Activated B cell treated with CpG ODN at 0.5 μM for 24 hours (primary cell): ENCODE data around the gene FASTK. TPM values are rescaled to one million over a fixed set of nuclear protein-coding genes. Genes with fewer than 3 reads are reported as not detected.

Experiments used
- ATAC-seq: fragments of 200-7000 bp; cut with Tn5 transposase; one replicate; pipeline ENCODE4 v1.10.0; 2021; ENCODE audit warnings: low read depth, mild to moderate bottlenecking, moderate library complexity
- CTCF ChIA-PET: fragments of 350-600 bp; sonication (Branson Sonifier 250); formaldehyde crosslinking; loops from one replicate; lab custom pipeline; 2021; ENCODE audit warnings: antibody characterized with exemption; lab: Charles Lee
- POLR2A ChIA-PET: fragments of 350-600 bp; sonication (Branson Sonifier 250); formaldehyde crosslinking; loops from one replicate; lab custom pipeline; 2021; ENCODE audit warnings: antibody characterized with exemption; lab: Charles Lee
- DNase-seq: peaks from one replicate; pipeline ENCODE4 v3.0.0; 2022
- H3K27ac Mint-ChIP-seq: one replicate; pipeline ENCODE4 v1.8.0; 2020; ENCODE audit warnings: mixed read lengths
- H3K27me3 Mint-ChIP-seq: one replicate; pipeline ENCODE4 v1.8.0; 2021; ENCODE audit warnings: mixed read lengths
- H3K36me3 Mint-ChIP-seq: one replicate; pipeline ENCODE4 v1.8.0; 2021; ENCODE audit warnings: low read depth, mixed read lengths
- H3K4me1 Mint-ChIP-seq: one replicate; pipeline ENCODE4 v1.8.0; 2021; ENCODE audit warnings: mixed read lengths
- H3K4me3 Mint-ChIP-seq: one replicate; pipeline ENCODE4 v1.8.0; 2020; ENCODE audit warnings: mild to moderate bottlenecking, mixed read lengths
- H3K9me3 Mint-ChIP-seq: one replicate; pipeline ENCODE4 v1.8.0; 2020; ENCODE audit warnings: mixed read lengths
- intact Hi-C: fragments of 100-400 bp; cut with micrococcal nuclease; formaldehyde crosslinking; loops from one replicate; pipeline ENCODE4 v1.15.1; 2024
- total RNA-seq: library from RNA; stranded (reverse); gene quantifications from 2 replicates; pipeline ENCODE4 v1.2.3, GENCODE V29; 2022
- TF ChIP-seq, protein P1 (sequence below): fragments of 200-600 bp; IDR thresholded peaks from one replicate; pipeline ENCODE4 v1.8.0; 2022; ENCODE audit warnings: antibody characterized with exemption, mild to moderate bottlenecking

Gene FASTK, protein sequence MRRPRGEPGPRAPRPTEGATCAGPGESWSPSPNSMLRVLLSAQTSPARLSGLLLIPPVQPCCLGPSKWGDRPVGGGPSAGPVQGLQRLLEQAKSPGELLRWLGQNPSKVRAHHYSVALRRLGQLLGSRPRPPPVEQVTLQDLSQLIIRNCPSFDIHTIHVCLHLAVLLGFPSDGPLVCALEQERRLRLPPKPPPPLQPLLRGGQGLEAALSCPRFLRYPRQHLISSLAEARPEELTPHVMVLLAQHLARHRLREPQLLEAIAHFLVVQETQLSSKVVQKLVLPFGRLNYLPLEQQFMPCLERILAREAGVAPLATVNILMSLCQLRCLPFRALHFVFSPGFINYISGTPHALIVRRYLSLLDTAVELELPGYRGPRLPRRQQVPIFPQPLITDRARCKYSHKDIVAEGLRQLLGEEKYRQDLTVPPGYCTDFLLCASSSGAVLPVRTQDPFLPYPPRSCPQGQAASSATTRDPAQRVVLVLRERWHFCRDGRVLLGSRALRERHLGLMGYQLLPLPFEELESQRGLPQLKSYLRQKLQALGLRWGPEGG
- total RNA-seq = 97.6 and 103 TPM in 2 replicates

DNA sequence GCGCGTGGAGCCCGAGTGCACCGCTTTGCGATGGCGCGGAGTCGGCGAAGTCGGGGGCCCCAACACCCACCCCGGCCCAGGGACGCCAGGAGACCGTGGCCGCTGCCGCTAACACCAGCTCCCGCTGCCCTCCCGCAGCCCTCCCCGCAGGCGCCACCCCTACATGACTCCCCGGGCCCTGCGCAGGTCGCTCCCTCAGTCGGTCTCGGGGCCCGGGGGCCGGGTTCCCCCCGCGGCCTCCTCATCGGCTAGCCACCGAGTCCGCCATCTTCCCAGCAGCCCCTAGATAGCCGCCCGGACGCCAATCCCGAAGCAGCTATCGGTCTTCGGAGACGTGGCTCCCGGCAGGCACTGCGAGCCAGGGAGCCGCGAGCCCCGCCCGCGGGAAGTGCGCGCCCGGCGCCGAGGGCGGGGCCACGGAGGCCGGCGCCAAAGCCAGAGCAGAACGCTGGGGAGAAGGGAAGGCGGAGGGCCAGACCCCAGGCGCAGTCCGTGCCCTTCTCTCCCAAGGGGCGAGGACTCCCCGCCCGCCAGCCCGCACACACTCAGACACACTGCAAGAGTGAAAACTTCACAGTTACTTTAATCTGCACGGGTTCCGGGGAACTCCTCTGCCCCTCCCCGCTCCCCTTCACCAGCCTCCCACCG lies at the start of gene FASTK:
Gene FASTK (minus strand): TSS at position 288 of the 648 bp plus-strand sequence. CDS start 43 bp downstream, at position 245.
- CTCF ChIA-PET = interaction anchor here (0.7 kb wide), 1 partner anchor 163 kb away, joined by 3 read pairs; no protein-coding TSS in a partner anchor
- Mint-ChIP-seq H3K4me3 (peak within 1 kb of the TSS; percentile 91), H3K27ac (peak within 1 kb of the TSS; percentile 70), H3K4me1 (peaks cover 49% of the 10 kb centered on the region), H3K36me3 (peaks cover 13% of the 10 kb centered on the region), H3K27me3 (peaks cover 8% of the 10 kb centered on the region), H3K9me3 (no peaks in the 10 kb centered on the region)
- POLR2A ChIA-PET = interaction anchor here (1.0 to 1.2 kb wide), 5 partner anchors 17 to 147 kb away, joined by 3 to 14 read pairs (median 4); partner anchors contain the start of genes ABCB8, ABCF2 and SLC4A2
- TF ChIP-seq, protein P1, sequence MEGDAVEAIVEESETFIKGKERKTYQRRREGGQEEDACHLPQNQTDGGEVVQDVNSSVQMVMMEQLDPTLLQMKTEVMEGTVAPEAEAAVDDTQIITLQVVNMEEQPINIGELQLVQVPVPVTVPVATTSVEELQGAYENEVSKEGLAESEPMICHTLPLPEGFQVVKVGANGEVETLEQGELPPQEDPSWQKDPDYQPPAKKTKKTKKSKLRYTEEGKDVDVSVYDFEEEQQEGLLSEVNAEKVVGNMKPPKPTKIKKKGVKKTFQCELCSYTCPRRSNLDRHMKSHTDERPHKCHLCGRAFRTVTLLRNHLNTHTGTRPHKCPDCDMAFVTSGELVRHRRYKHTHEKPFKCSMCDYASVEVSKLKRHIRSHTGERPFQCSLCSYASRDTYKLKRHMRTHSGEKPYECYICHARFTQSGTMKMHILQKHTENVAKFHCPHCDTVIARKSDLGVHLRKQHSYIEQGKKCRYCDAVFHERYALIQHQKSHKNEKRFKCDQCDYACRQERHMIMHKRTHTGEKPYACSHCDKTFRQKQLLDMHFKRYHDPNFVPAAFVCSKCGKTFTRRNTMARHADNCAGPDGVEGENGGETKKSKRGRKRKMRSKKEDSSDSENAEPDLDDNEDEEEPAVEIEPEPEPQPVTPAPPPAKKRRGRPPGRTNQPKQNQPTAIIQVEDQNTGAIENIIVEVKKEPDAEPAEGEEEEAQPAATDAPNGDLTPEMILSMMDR = no peak
- intact Hi-C loops = loop anchor here (1.0 to 10.0 kb wide), 8 partner anchors 22 to 1456 kb away; partner anchors contain the start of genes ABCF2, PRKAG2 and ZNF862
- ATAC-seq = peak; percentile 83
- DNase-seq = peak; percentile 81

DNA sequence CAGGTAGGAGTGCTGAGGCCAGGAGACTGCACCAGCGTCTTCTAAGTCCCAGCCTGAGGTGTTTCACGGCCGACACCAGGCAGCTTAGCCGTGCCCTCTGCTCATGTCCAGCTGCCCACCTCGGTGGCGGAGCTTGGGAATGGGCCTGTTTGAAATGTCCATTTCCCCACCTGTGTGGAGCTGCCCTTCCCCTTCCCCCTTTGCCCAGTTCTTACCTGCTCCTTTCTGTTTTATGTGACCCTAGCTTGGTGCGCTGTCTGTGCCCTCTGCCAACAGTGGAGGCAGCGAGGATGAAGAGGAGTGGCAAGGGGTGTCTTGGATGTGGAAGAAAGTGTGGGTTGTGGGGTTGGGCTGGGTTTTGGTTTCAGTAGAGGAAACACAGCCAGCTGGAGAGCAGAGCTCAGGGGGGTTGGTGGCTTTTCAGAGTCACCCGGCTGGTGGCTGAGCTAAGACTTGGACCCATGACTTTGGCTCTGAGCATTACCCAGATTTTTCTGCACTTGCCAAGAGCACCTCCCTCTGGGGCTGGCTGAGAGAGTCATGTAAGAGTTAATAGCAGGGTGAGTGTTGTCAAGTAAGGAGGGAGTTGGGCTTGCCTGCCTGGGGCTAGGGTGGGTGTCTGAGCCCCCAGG lies 49.5 kb upstream of the FASTK start:
- H3K27me3 Mint-ChIP-seq = no peaks in the 10 kb centered on the region
- no peaks in the 10 kb centered on the region for H3K9me3 Mint-ChIP-seq
- ChIA-PET POLR2A (no interaction called here), CTCF (no interaction called here)
- no peak for ATAC-seq
- no peaks in the 10 kb centered on the region for H3K4me1 Mint-ChIP-seq
- DNase-seq = no peak
- no peak overlapping the region for H3K27ac Mint-ChIP-seq
- TF ChIP-seq, protein P1 = no peak
- intact Hi-C loops = no loop called here
- H3K36me3 Mint-ChIP-seq = no peaks in the 10 kb centered on the region
- H3K4me3 Mint-ChIP-seq = no peak overlapping the region

GRCh38 chr7:151129117-151129959 lies 48.7 kb upstream of the FASTK start:
- intact Hi-C loops = no loop called here
- ChIA-PET CTCF (no interaction called here), POLR2A (no interaction called here)
- DNase-seq = no peak
- peaks cover 2% of the 10 kb centered on the region for H3K27me3 Mint-ChIP-seq
- H3K4me3 Mint-ChIP-seq = no peak overlapping the region
- H3K4me1 Mint-ChIP-seq = no peaks in the 10 kb centered on the region
- H3K27ac Mint-ChIP-seq = no peak overlapping the region
- TF ChIP-seq, protein P1 = no peak
- H3K9me3 Mint-ChIP-seq = no peaks in the 10 kb centered on the region
- no peak for ATAC-seq
- no peaks in the 10 kb centered on the region for H3K36me3 Mint-ChIP-seq

- Mint-ChIP-seq H3K4me1 (peaks cover 3% of the 10 kb centered on the region), H3K4me3 (no peak overlapping the region), H3K27ac (no peak overlapping the region), H3K36me3 (no peaks in the 10 kb centered on the region), H3K9me3 (no peaks in the 10 kb centered on the region), H3K27me3 (peaks cover 4% of the 10 kb centered on the region)
- CTCF ChIA-PET = no interaction called here
- DNase-seq = no peak
- intact Hi-C loops = no loop called here
- POLR2A ChIA-PET = no interaction called here
- TF ChIP-seq, protein P1 = no peak
- no peak for ATAC-seq
Observed at GRCh38 chr7:151128716-151129115, 48.1 kb upstream of the FASTK start.
